GM12864 (cell line): Measurements from ENCODE around the gene CCDC122.
A peak's percentile ranks its signal among the peaks of the same experiment; 100 is the strongest.

Experiments used
- DNase-seq: peaks from one replicate; pipeline ENCODE4 v3.0.0-alpha.2; 2011; ENCODE audit warnings: low read depth
- H3K4me3 ChIP-seq: 2 replicates; pipeline ENCODE4 v1.5.1; 2011; ENCODE audit warnings: mild to moderate bottlenecking, low read depth, low read length, control low read depth
- TF ChIP-seq, protein P1 (sequence below): IDR thresholded peaks from 2 replicates; pipeline ENCODE4 v1.5.1; 2011; ENCODE audit warnings: low read depth, mild to moderate bottlenecking, moderate library complexity, low read length, control low read depth, inconsistent platforms; ENCODE audit errors: missing control alignments

CCDC122 gene

DNA sequence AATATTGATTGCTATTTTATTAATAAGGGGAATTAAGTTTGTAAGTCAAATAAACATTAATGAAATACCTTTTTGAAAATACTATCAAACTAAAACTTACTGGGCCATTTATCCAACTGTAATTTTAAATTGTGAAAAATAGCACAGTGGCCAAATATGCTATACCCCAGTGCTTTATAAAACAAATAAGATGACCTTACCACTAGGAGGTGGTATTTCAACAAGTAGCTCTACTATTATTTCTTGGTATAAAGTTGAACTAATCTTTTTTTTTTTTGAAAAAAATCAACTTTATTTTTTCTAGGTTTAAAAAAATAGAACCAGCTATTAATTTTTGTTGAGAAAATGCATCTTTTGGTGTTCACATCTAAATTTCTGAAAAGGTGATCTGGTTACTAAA is 14.9 kb upstream of the CCDC122 start:
- no peak for DNase-seq
- TF ChIP-seq, protein P1, sequence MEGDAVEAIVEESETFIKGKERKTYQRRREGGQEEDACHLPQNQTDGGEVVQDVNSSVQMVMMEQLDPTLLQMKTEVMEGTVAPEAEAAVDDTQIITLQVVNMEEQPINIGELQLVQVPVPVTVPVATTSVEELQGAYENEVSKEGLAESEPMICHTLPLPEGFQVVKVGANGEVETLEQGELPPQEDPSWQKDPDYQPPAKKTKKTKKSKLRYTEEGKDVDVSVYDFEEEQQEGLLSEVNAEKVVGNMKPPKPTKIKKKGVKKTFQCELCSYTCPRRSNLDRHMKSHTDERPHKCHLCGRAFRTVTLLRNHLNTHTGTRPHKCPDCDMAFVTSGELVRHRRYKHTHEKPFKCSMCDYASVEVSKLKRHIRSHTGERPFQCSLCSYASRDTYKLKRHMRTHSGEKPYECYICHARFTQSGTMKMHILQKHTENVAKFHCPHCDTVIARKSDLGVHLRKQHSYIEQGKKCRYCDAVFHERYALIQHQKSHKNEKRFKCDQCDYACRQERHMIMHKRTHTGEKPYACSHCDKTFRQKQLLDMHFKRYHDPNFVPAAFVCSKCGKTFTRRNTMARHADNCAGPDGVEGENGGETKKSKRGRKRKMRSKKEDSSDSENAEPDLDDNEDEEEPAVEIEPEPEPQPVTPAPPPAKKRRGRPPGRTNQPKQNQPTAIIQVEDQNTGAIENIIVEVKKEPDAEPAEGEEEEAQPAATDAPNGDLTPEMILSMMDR: no peak
- H3K4me3 ChIP-seq: no peak overlapping the region

DNA sequence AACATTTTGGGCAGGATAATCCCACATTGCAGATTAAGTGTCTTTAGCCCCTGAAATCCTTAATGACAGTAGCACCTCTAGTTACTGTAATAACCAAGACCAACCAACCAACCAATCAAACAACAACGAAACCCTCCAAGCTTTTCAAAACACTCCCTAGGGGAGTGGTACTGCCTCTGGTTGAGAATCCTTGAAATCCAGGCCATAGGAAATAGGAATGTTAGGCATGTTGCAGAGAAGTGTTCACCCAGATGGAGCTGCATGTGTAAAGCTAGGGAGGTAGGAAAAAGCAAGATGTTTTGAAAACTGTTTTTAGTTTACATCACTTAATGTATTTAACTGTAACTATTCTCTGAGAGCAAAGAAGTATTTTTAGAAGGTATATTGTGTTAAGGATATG is 4.7 kb upstream of the CCDC122 start:
- TF ChIP-seq, protein P1: no peak
- DNase-seq: no peak
- H3K4me3 ChIP-seq: no peak overlapping the region

DNA sequence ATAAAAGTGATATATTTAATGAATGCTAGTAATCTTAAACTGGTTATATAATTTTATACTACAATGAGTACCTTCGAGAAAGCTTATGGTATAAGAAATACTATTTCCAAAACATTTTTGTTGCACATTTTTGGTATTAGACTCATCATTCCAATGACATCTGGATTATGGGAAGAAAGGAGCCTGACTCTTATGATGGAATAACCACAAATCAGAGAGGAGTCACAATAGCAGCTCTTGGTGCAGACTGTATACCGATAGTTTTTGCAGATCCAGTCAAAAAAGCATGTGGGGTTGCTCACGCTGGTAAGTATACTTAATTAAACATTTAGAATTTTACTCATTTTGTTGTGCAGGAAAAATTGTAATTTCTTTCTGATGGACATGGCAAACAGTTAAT is 4.1 kb upstream of the CCDC122 start:
- TF ChIP-seq, protein P1: no peak
- H3K4me3 ChIP-seq: no peak overlapping the region
- DNase-seq: no peak

DNA sequence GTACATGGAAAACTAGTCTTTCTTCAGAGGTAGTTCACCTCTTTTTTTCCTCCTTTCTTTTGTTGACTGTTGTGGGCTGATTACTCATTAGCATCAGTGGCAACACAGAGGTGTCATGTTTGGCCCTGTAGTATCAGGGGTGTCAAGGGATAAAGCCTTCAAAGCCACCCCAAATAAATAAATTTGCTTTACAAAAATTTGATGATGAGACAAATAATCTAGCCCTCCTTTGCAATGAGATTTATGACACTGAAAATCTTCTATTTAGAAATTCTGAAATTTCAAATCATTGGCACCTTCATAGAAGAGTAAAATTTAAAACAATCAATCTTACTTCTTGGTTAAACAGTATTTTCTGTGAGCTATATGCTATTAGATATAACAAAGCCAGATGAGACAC is 2.0 kb upstream of the CCDC122 start:
- DNase-seq: no peak
- TF ChIP-seq, protein P1: no peak
- no peak overlapping the region for H3K4me3 ChIP-seq

DNA sequence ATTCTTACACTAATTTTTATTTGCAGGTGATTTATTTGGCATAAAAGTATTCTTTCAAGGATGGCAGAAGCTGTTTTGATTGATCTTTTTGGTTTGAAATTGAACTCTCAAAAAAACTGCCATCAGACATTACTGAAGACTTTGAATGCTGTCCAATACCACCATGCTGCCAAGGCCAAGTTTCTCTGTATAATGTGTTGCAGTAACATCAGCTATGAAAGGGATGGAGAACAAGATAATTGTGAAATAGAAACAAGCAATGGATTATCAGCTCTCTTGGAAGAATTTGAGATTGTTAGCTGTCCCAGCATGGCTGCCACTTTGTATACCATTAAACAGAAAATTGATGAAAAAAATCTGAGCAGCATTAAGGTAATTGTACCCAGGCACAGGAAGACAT is 1.4 kb upstream of the CCDC122 start:
- no peak overlapping the region for H3K4me3 ChIP-seq
- DNase-seq: no peak
- TF ChIP-seq, protein P1: no peak

DNA sequence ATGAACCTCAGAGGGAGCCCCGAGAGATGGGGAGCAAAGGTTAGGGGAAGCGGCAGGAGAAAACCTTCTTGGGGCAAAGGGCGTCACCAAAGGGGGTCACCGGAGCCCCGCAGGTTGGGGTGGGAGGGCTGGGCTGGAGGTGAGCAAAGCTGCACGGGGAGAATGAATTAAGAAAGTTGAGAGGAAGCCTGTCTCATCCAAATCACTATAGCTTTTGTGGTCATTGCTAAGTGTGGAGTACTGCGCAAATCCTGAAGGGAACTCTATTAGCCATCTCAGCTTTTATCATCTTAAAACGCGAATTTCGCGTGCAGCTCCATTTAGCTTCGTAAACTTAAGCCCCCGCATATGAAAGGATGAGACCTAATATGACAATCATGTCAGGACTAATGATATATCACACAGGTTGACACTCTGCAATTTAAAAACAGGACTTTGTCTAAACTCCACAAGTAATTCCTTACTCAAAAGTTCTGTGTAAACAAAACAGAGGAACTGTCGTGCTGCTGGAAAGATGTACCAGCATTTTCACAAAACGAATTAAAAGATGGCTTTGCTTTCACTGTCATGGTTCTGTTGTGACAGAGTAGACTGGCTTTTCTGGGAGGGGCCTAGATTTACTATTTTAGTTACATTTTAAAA is 795 bp upstream of the CCDC122 start:
- DNase-seq: no peak
- peak overlapping the region; percentile 97 for H3K4me3 ChIP-seq
- TF ChIP-seq, protein P1: no peak

DNA sequence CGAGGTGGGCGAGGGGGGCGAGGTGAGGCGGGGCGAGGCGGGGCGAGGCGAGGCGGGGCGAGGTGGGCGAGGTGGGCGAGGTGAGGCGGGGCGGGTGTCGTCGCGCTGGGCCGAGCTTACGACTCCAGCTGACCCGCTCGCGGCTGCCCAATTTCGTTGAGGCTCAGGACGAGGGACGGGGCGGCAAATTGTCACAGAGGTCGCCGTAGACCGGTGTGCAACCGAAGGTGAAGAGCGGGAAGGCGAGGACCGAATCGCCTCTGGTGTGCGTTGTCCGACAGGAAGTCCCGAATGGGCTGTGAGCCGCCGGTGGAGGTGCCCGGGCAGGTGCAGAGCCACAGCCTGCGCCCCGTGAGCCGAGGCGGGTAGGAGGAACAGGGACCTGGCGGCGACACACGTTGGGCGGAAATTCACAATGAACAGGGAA is 228 bp upstream of the CCDC122 start, which contains the start of gene LACC1:
Gene LACC1, plus strand, starts transcription at position 150 of the 427 bp plus-strand sequence. CDS start 1,082 bp downstream, outside the sequence.
- TF ChIP-seq, protein P1: no peak
- DNase-seq: no peak
- H3K4me3 ChIP-seq: peak within 1 kb of the TSS; percentile 97
